Urinary bladder (tissue), 4 donors: Measurements from ENCODE around the gene RPS6KB1. TPM values are rescaled to one million over a fixed set of nuclear protein-coding genes. Genes with fewer than 3 reads are reported as not detected.
"Not testable (repeated sequence)": the region's sequence is repeated elsewhere in the genome, so short reads cannot be mapped to it uniquely, and the experiment has no call there.

Source experiments
- DNase-seq: peaks from one replicate; pipeline ENCODE4 v3.0.0-alpha.2; 2015; ENCODE audit errors: extremely low spot score
- H3K27ac ChIP-seq: one replicate; pipeline ENCODE4 v1.5.1; 2013; ENCODE audit warnings: low read depth, mild to moderate bottlenecking, moderate library complexity
- H3K36me3 ChIP-seq: one replicate; pipeline ENCODE4 v1.6.1; 2013; ENCODE audit warnings: mild to moderate bottlenecking, moderate library complexity; ENCODE audit not compliant: insufficient read depth
- H3K4me1 ChIP-seq: one replicate; pipeline ENCODE4 v1.6.1; 2013; ENCODE audit warnings: mild to moderate bottlenecking, moderate library complexity; ENCODE audit not compliant: insufficient read depth
- H3K4me3 ChIP-seq: one replicate; pipeline ENCODE4 v1.5.1; 2013; ENCODE audit warnings: low read depth, low read length
- WGBS: extraction: QIAGEN DNeasy Blood & Tissue Kit; methylation state at CpG from one replicate; pipeline ENCODE4 v1.1.7; 2013; 5-methylcytosine and 5-hydroxymethylcytosine counted together
- polyA plus RNA-seq: library from polyadenylated mRNA; stranded (reverse); fragments of 200-250 nt; gene quantifications from one replicate; pipeline ENCODE4 v1.2.3, GENCODE V29; 2013
- total RNA-seq: library from RNA; depleted of rRNA; stranded (reverse); fragments of >200 nt; gene quantifications from one replicate; pipeline ENCODE4 v1.2.3, GENCODE V29; 2014
- donor health status: healthy with polysubstance abuse.
- donor health status: healthy.

Gene RPS6KB1
- total and polyA plus RNA-seq, 2 donors = 13.2 to 61.8 TPM

DNA sequence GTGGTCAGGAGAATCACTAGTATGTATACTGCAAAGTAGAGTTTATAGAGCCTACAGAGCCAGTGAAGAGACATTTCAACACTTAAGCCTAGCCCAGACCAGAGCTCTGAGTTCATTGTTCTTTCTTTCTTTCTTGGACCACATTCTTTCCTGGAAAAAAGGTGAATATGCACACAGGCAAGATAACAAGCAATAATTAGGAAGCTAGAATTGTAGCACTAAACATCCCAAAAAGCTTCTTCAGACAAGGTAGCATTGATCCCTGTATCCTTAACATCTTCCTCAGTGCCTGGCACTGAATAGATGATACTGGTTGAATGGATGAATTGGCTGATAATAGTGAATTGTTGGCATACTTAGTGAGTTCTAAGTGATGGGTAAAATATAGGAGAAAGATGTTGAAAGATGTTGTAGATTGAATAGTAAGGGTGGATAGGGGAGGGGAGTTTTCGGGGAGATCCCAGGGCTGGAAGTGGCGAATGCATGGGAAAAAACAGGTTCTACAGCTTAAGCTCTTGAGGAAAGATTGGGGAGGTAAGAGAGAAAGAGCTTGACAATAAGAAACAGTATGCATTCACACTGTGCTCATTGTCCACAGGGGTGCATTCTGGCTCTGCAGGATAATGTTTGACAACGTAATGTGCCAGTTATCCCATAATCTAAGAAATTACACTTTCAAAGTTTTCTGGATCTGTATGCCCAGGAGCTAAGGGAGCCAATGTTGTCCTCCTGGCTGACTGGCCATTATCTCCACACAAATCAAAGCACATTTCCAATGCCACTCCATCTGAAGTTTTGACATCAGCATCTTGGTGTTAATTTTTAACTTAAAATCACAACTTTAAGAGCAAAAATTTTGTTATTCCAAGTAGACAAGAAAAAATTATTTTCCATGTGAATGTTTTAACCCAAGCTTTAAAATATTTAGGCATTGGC lies 35.8 kb upstream of the RPS6KB1 start:
- no peak for DNase-seq
- H3K27ac ChIP-seq = no peak overlapping the region
- H3K4me3 ChIP-seq = no peak overlapping the region
- WGBS = 88% methylated on average over 3 of the region's 3 CpGs
- H3K4me1 ChIP-seq = no peaks in the 10 kb centered on the region
- H3K36me3 ChIP-seq = peaks cover 3% of the 10 kb centered on the region

GRCh38 chr17:59858167-59858816 lies 34.6 kb upstream of the RPS6KB1 start:
- Histone ChIP-seq H3K27ac (no peak overlapping the region), H3K4me1 (no peaks in the 10 kb centered on the region), H3K4me3 (no peak overlapping the region), H3K36me3 (peaks cover 3% of the 10 kb centered on the region)
- DNase-seq = no peak
- 82% methylated on average over 5 of the region's 5 CpGs for WGBS

DNA sequence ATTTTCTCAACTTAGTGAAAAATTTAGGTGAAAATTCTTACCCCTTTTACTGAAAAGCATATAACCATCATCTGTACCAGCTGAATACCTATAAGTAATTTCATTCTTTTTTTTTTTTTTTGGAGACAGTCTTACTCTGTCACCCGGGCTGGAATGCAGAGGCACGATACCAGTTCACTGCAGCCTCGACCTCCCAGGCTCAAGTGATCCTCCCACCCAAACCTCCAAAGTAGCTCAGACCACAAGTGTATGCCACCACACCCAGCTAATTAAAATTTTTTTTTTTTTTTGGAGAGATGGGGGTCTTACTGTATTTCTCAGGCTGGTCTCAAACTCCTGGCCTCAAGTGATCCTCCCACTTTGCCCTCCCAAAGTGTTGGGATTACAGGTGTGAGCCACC lies 34.0 kb upstream of the RPS6KB1 start:
- 72% methylated on average over 3 of the region's 3 CpGs for WGBS
- no peak overlapping the region for H3K27ac ChIP-seq
- no peak for DNase-seq
- H3K4me3 ChIP-seq = no peak overlapping the region
- H3K4me1 ChIP-seq = no peaks in the 10 kb centered on the region
- H3K36me3 ChIP-seq = peaks cover 3% of the 10 kb centered on the region

DNA sequence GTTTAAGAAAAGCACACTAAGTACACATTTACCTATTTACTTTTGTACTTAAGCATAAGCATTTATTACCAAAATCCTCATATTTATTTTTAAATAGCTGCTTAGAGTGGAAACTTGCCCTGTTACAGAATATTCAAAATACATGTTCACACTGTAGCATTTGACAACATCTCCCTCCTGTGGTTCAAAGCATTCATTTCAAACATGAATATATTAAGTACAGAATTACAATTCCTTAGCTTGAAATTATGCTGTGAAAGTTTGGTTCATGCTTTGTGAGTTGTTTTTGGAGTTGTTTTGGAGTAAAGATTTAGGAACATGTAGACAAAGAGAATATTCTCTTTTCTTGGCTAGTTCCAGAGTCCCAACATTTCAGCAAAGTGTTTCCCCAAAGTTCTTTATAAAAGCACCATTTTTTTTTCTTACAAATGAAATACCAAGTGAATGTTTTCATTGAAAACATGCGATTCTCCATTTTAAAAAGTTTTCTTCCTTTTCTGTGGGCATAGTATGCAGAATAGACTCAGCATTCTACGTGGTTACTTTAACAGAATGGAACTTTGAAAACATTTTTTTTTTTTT lies 33.4 kb upstream of the RPS6KB1 start:
- H3K27ac ChIP-seq = no peak overlapping the region
- no peaks in the 10 kb centered on the region for H3K4me1 ChIP-seq
- H3K4me3 ChIP-seq = no peak overlapping the region
- 82% methylated on average over 2 of the region's 2 CpGs for WGBS
- peaks cover 3% of the 10 kb centered on the region for H3K36me3 ChIP-seq
- DNase-seq = no peak

DNA sequence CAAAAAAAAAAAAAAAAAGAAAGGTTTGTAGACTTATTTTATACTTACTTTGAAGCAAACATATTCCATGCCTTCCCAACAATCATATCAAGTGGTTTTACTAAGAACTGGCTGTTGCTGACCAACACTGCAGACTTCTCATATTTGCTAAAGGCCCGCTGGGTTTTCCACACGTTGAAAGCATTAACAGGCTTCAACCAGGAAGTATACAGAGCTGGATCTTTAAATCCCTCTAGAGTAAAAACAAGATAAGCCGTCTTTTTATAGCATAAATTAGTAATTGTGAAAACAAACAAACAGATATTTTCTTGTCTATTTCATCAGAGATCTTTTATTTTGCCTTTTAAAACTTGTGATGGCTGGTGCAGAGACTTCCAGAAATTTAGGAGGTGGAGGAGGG lies 29.3 kb upstream of the RPS6KB1 start:
- H3K4me1 ChIP-seq = no peaks in the 10 kb centered on the region
- 52% methylated on average over 3 of the region's 3 CpGs for WGBS
- DNase-seq = no peak
- H3K4me3 ChIP-seq = no peak overlapping the region
- H3K27ac ChIP-seq = no peak overlapping the region
- peaks cover 3% of the 10 kb centered on the region for H3K36me3 ChIP-seq

DNA sequence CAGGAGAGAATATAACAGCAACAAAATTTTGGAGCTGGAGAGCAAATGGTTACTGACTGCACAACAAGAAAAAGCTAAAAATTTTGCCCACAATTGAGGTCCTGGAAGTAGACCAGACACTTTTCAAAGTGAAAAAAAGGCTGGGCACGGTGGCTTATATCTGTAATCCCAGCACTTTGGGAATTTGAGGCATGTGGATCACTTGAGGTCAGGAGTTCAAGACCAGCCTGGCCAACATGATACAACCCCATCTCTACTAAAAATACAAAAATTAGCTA lies 23.0 kb upstream of the RPS6KB1 start:
- DNase-seq = no peak
- Histone ChIP-seq H3K4me3 (no peak overlapping the region), H3K4me1 (no peaks in the 10 kb centered on the region), H3K36me3 (peaks cover 4% of the 10 kb centered on the region), H3K27ac (no peak overlapping the region)
- WGBS = 19% methylated on average over 1 of the region's 1 CpG

- Histone ChIP-seq H3K4me3 (no peak overlapping the region), H3K27ac (no peak overlapping the region), H3K36me3 (peaks cover 4% of the 10 kb centered on the region), H3K4me1 (no peaks in the 10 kb centered on the region)
- no peak for DNase-seq
- 76% methylated on average over 8 of the region's 8 CpGs for WGBS
Observed at GRCh38 chr17:59870482-59870881, 22.4 kb upstream of the RPS6KB1 start.

DNA sequence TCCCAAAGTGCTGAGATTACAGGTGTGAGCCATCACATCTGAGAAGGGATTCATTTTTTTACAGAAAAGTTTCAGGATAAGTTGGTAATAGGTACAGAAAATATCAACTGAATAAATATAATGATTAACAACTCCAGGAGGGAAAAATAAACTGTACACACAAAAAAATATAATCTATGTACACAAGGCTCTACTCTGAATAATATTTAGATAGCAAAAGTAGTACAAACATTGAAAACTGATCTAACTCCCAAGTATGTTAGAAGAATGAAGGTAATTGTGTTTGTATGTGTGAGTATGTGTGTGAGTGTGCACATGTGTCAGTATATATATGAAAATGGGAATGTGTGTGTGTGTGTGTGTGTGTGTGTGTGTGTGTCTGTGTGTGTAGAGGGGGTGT lies 20.6 kb upstream of the RPS6KB1 start:
- no peak for DNase-seq
- Histone ChIP-seq H3K4me3 (no peak overlapping the region), H3K4me1 (no peaks in the 10 kb centered on the region), H3K27ac (no peak overlapping the region), H3K36me3 (peaks cover 4% of the 10 kb centered on the region)

GRCh38 chr17:59873414-59873813 lies 19.5 kb upstream of the RPS6KB1 start:
- H3K27ac ChIP-seq, DNase-seq, H3K36me3 ChIP-seq, H3K4me1 ChIP-seq, H3K4me3 ChIP-seq: not testable (repeated sequence)
- WGBS = 97% methylated on average over 8 of the region's 8 CpGs

DNA sequence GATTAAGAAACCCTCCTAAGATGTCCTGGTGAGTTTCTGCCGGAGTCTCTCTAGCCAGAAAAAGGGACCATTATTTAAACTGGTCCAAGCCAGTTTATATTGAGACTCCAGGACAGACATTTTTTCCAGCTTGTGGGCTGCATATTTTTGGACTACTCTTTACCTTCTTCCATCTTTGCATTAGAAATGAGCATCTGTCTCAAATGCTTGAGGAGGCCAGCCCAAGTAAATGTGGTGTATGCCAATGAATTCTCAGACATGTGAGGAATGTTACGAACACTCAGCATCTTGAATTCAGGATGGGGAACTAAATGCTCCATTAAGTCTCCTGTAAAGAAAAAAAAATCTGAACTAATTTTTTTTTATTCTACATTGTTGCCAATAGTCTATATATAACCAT lies 18.5 kb upstream of the RPS6KB1 start:
- no peak for DNase-seq
- peaks cover 4% of the 10 kb centered on the region for H3K36me3 ChIP-seq
- no peak overlapping the region for H3K27ac ChIP-seq
- no peak overlapping the region for H3K4me3 ChIP-seq
- WGBS = 93% methylated on average over 2 of the region's 2 CpGs
- no peaks in the 10 kb centered on the region for H3K4me1 ChIP-seq

GRCh38 chr17:59876107-59876506 lies 16.8 kb upstream of the RPS6KB1 start:
- Histone ChIP-seq H3K27ac (no peak overlapping the region), H3K4me1 (no peaks in the 10 kb centered on the region), H3K4me3 (no peak overlapping the region), H3K36me3 (peaks cover 2% of the 10 kb centered on the region)
- DNase-seq = no peak
- 91% methylated on average over 3 of the region's 3 CpGs for WGBS

DNA sequence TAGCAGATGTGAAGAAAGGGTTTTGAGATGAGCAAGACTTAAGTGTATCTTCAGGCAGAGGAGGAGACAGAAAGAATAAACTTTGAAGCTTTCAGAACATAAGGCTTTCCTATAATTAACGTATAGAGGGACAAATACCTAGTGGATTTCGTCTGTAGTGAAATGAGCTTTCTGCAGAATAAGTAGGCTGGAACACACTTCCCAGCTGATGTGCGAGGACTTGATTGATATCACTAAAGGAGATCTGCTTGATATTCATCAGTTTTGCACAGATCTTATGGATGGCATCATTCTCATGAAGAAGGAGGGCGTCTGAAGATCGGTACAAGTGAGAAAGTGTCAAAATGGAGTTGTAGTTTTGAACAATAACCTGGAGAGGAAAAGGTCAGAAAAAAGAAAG lies 15.0 kb upstream of the RPS6KB1 start:
- Histone ChIP-seq H3K4me1 (no peaks in the 10 kb centered on the region), H3K27ac (no peak overlapping the region), H3K4me3 (no peak overlapping the region), H3K36me3 (no peaks in the 10 kb centered on the region)
- WGBS = 87% methylated on average over 5 of the region's 5 CpGs
- DNase-seq = no peak

DNA sequence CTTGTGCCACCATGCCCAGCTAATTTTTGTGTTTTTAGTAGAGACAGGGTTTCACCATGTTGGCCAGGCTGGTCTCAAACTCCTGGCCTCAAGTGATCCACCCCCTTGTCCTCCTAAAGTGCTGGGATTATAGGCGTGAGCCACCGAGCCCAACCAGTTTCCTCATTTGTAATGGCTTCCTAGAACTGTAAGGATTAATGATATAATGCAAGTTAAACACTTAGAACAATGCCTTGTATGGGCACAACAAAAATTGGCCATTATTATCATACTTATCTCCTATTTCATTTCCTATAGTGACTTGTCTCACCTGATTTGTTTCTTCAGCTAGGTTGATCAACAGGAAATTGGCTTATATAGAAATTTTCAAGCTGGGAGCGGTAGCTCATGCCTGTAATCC lies 14.3 kb upstream of the RPS6KB1 start:
- Histone ChIP-seq H3K27ac (no peak overlapping the region), H3K4me3 (no peak overlapping the region), H3K4me1 (no peaks in the 10 kb centered on the region), H3K36me3 (no peaks in the 10 kb centered on the region)
- 91% methylated on average over 3 of the region's 3 CpGs for WGBS
- DNase-seq = no peak

- Histone ChIP-seq H3K4me3 (no peak overlapping the region), H3K4me1 (no peaks in the 10 kb centered on the region), H3K27ac (no peak overlapping the region), H3K36me3 (no peaks in the 10 kb centered on the region)
- no peak for DNase-seq
- 95% methylated on average over 9 of the region's 9 CpGs for WGBS
Observed at GRCh38 chr17:59884861-59885260, 8.1 kb upstream of the RPS6KB1 start.
